GM13977 (cell line): Measurements from ENCODE around the gene PDCD1LG2.

Experiments
- DNase-seq: peaks from one replicate; pipeline ENCODE4 v3.0.0; 2012; ENCODE audit warnings: low spot score
- in situ Hi-C: fragments of 300-500 bp; cut with MboI; formaldehyde crosslinking; loops from one replicate; pipeline ENCODE4 v1.12.0; 2022; ENCODE audit warnings: low sequenced_read_pairs, low pct_unique_long_range_greater_than_20kb, mixed read lengths, inconsistent platforms; ENCODE audit not compliant: unreplicated experiment
- TF ChIP-seq, protein P1 (sequence below): IDR thresholded peaks from 2 replicates; pipeline ENCODE4 v1.5.1; 2012; ENCODE audit warnings: mild to moderate bottlenecking, control low read depth; ENCODE audit not compliant: insufficient read depth; ENCODE audit errors: extremely low read depth, missing control alignments

PDCD1LG2 gene

DNA sequence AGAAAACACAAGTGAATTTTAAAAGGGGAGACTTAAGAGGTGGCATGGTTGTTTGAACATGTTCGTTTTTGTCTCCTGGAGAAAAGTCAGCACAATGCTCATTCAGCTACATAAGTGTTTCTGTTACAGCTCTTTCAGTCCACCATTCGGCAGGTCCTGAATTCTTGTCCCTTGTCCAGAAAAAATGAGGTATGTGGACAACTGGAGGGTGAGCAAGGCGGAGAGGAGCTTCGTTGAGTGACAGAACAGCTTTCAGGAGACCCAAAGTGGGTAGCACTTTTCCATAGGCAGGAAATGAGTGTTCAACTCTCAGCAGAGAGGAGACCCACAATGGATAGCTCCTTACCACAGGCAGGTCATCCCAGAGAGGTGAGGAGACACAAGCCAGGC is 4.9 kb downstream of the PDCD1LG2 start:
- in situ Hi-C loops, result no loop called here
- TF ChIP-seq, protein P1, sequence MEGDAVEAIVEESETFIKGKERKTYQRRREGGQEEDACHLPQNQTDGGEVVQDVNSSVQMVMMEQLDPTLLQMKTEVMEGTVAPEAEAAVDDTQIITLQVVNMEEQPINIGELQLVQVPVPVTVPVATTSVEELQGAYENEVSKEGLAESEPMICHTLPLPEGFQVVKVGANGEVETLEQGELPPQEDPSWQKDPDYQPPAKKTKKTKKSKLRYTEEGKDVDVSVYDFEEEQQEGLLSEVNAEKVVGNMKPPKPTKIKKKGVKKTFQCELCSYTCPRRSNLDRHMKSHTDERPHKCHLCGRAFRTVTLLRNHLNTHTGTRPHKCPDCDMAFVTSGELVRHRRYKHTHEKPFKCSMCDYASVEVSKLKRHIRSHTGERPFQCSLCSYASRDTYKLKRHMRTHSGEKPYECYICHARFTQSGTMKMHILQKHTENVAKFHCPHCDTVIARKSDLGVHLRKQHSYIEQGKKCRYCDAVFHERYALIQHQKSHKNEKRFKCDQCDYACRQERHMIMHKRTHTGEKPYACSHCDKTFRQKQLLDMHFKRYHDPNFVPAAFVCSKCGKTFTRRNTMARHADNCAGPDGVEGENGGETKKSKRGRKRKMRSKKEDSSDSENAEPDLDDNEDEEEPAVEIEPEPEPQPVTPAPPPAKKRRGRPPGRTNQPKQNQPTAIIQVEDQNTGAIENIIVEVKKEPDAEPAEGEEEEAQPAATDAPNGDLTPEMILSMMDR, result no peak
- DNase-seq, result no peak

DNA sequence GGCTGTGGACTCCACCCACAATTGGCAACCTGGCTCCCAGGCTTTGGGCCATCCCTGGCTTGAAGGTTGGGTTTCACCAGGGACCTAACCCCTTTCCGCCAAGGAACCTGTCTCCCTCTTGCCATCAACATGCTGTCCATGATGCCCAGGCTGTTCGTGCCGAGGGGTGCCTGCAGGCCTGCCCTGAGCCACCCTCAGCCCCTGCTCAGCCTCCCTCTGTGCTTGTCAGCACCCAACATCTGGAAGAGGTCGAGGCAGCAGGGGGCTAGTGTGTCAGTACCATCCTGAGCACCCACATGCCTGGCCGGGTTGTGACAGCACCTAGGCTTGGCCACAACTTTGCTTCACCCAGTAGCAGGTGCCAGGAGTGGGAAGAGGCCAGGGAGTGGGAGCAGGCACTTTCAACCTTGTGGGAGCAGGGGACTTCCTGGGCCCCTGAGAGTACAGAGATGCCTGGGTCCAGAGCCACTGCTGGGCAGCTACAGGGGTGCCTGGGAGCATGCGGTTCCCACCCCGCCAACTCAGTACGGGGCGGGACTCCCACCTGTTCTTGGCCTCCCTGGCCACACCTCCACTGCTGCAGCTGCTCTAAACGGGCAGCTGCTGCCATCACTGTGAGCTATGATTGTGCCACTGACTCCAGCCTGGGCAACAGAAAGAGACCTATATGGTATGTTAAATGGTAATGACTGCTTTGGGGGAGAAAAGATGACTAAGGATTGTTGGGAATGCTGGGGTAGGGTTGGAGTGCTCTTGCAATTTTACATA is 6.3 kb downstream of the PDCD1LG2 start:
- TF ChIP-seq, protein P1, result no peak
- in situ Hi-C loops, result no loop called here
- DNase-seq, result no peak

DNA sequence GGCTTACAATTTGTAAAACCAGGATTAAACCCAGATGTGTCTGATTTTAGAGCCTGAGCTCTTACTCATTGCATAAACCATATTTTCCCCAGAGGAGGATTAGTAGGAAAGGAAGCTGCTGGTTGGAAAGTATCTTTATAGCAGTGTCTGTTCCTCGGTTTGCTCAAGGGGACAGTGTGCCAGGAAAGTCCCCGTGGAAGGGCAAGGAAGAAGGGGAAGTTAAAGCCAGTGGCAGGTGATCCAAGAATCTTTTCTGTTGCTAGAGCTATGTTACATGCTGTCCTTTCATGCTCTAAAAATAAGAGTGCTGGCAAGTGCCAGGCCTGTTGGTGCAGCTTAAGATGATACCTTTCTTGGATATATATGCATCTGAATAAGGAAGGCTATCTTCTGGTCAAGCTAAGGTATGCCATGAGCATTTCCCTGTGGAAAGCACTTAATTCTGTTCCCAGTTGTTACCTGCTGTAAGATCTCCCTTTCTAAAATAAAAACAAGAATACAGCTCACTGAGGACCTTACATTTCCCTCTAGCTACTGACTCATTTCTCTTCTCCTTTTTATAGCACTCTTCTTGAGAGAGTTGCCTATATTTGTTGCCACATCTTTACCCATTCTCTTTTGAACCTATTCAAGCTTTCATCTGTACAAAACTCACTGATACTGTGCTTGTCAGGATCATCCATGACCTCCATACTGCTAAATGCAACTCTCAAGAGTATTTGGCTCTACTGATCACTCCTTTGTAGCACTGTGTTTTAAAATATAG is 8.0 kb downstream of the PDCD1LG2 start:
- in situ Hi-C loops, result no loop called here
- peak; percentile 54 for DNase-seq
- TF ChIP-seq, protein P1, result no peak

GRCh38 chr9:5518937-5519319 is 8.6 kb downstream of the PDCD1LG2 start:
- in situ Hi-C loops, result no loop called here
- DNase-seq, result no peak
- TF ChIP-seq, protein P1, result no peak

- in situ Hi-C loops, result no loop called here
- no peak for DNase-seq
- TF ChIP-seq, protein P1, result no peak
Observed at GRCh38 chr9:5524090-5524489, 13.8 kb downstream of the PDCD1LG2 start.

DNA sequence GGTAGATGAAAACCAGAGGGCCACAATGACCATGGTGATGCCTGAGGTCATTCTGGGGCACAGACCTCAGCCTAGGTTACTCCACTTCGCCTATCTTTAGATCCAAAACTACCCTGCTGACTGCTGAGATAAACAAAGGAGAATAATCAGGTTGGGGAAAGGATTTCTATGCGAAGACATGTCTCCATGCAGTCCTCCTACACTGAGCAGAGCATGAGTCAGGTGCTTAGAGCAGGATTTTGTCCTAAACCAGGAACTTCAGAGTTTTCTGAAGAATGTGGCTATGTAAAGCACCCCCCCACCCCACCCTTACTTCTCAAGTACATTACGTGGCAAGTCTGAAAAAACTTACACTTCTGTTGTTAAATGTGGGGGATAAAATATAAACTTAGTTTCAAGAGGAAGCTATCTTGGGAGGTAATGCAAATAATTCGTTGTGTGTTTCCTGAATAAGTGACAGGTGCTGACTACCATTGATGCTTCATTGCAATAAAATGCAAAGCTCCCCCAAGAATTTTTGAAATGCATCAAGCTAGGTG is 19.4 kb downstream of the PDCD1LG2 start:
- in situ Hi-C loops, result no loop called here
- DNase-seq, result no peak
- TF ChIP-seq, protein P1, result no peak
